ENCODE measurements around the gene ZNF410.

- TF ChIP-seq, protein P1, sequence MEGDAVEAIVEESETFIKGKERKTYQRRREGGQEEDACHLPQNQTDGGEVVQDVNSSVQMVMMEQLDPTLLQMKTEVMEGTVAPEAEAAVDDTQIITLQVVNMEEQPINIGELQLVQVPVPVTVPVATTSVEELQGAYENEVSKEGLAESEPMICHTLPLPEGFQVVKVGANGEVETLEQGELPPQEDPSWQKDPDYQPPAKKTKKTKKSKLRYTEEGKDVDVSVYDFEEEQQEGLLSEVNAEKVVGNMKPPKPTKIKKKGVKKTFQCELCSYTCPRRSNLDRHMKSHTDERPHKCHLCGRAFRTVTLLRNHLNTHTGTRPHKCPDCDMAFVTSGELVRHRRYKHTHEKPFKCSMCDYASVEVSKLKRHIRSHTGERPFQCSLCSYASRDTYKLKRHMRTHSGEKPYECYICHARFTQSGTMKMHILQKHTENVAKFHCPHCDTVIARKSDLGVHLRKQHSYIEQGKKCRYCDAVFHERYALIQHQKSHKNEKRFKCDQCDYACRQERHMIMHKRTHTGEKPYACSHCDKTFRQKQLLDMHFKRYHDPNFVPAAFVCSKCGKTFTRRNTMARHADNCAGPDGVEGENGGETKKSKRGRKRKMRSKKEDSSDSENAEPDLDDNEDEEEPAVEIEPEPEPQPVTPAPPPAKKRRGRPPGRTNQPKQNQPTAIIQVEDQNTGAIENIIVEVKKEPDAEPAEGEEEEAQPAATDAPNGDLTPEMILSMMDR (IDR thresholded peaks at IDR 0.05): no peak
- TF ChIP-seq POLR2A (IDR thresholded peaks at IDR 0.05) (no peak), EP300 (IDR thresholded peaks at IDR 0.05) (no peak), POLR2AphosphoS5 (IDR thresholded peaks at IDR 0.05) (no peak)
These were observed 24.2 kb upstream of the ZNF410 start for GRCh38 chr14:73862480-73862879.
